Kidney (tissue), 14 donors: Measurements from ENCODE around the gene HOTAIR. TPM values are rescaled to one million over a fixed set of nuclear protein-coding genes. Genes with fewer than 3 reads are reported as not detected.
A peak's percentile ranks its signal among the peaks of the same experiment; 100 is the strongest.

Source experiments
- DNase-seq, 5 donors: peaks; one replicate each; pipeline ENCODE4 v3.0.0-alpha.2; 2013 to 2020
- FAIRE-seq: peaks from 2 replicates; lab custom pipeline; 2012; peaks lifted over from hg19 to GRCh38; lab: Jason Lieb, UNC
- H3K27ac ChIP-seq, 2 donors: one replicate each; pipeline ENCODE4 v1.7.0; 2013; ENCODE audit warnings: low read depth in 2 of 2, low read length in 2 of 2, inconsistent platforms in 1 of 2
- H3K27me3 ChIP-seq: one replicate; pipeline ENCODE4 v1.7.1; 2013; ENCODE audit warnings: low read length, inconsistent platforms; ENCODE audit not compliant: control insufficient read depth, insufficient read depth
- H3K36me3 ChIP-seq, 3 donors: one replicate each; pipeline versions ENCODE4 v1.7.0 to v1.7.1; 2013; ENCODE audit warnings: low read length in 3 of 3, control low read depth in 1 of 3, inconsistent platforms in 1 of 3; ENCODE audit not compliant: insufficient read depth in 3 of 3, control insufficient read depth in 2 of 3
- H3K4me1 ChIP-seq, 3 donors: one replicate each; pipeline versions ENCODE4 v1.7.0 to v1.7.1; 2013; ENCODE audit warnings: low read length in 3 of 3, inconsistent platforms in 1 of 3, low read depth in 1 of 3; ENCODE audit not compliant: control insufficient read depth in 2 of 3, insufficient read depth in 2 of 3
- H3K4me3 ChIP-seq, 3 donors: one replicate each; pipeline versions ENCODE4 v1.7.0 to v1.8.1; 2013; ENCODE audit warnings: low read length in 3 of 3, control low read depth in 1 of 3, inconsistent platforms in 1 of 3
- H3K9ac ChIP-seq, 3 donors: one replicate each; pipeline versions ENCODE4 v1.7.0 to v1.7.1; 2013; ENCODE audit warnings: low read length in 3 of 3, control low read depth in 1 of 3, inconsistent platforms in 1 of 3
- H3K9me3 ChIP-seq, 3 donors: one replicate each; pipeline versions ENCODE4 v1.7.0 to v1.7.1; 2013; ENCODE audit warnings: low read length in 3 of 3, control low read depth in 1 of 3, inconsistent platforms in 1 of 3; ENCODE audit not compliant: control insufficient read depth in 2 of 3, insufficient read depth in 1 of 3
- intact Hi-C: fragments of 100-400 bp; cut with DNase I; formaldehyde crosslinking; loops from one replicate; pipeline ENCODE4 v1.11.1; 2022
- polyA plus RNA-seq: library from polyadenylated mRNA; stranded (reverse); fragments of 350-450 nt; fragmentation: Illumina TruSeq; extraction: RNeasy Lipid Tissue Mini Kit (QIAGEN cat#74804); gene quantifications from one replicate; pipeline ENCODE4 v1.2.3, GENCODE V29; 2014; ENCODE audit warnings: low read depth, low replicate concordance; ENCODE audit not compliant: insufficient read depth
- total RNA-seq: library from RNA; stranded (reverse); fragmentation: NEBNext Ultra II Directional; extraction: Animal tissue kit (Norgen Biotek cat#: 25700); gene quantifications from one replicate; pipeline ENCODE4 v1.2.1, GENCODE V29; 2021
- TF ChIP-seq, protein P1 (sequence below): IDR thresholded peaks from 3 replicates; pipeline ENCODE4 v1.5.1; 2012; ENCODE audit warnings: mild to moderate bottlenecking, moderate library complexity, borderline replicate concordance; ENCODE audit not compliant: insufficient read depth; ENCODE audit errors: extremely low read depth
- donor health status: control.
- donor health status: control.
- donor health status: control.
- donor health status: control.
- donor health status: control.
- donor health status: DM: yes; HTN: yes; CAD: no.
- donor health status: Normal renal cell carcinoma (clear cell type).

HOTAIR gene
- total and polyA plus RNA-seq, 2 donors from 2014 or later, result 0.52 to 0.76 TPM

- no peaks in the 10 kb centered on the region for H3K9me3 ChIP-seq
- H3K4me1 ChIP-seq, result peaks cover 0 to 24% (median 18%) of the 10 kb centered on the region in 3 donors
- peak overlapping the region; percentile 67 to 88 (median 75) for H3K4me3 ChIP-seq
- intact Hi-C loops, result no loop called here
- H3K36me3 ChIP-seq, result no peaks in the 10 kb centered on the region
- H3K27me3 ChIP-seq, result peaks cover 3% of the 10 kb centered on the region
- FAIRE-seq, result no peak
- H3K9ac ChIP-seq, result peak overlapping the region; percentile 71 to 95 (median 91)
- TF ChIP-seq, protein P1, sequence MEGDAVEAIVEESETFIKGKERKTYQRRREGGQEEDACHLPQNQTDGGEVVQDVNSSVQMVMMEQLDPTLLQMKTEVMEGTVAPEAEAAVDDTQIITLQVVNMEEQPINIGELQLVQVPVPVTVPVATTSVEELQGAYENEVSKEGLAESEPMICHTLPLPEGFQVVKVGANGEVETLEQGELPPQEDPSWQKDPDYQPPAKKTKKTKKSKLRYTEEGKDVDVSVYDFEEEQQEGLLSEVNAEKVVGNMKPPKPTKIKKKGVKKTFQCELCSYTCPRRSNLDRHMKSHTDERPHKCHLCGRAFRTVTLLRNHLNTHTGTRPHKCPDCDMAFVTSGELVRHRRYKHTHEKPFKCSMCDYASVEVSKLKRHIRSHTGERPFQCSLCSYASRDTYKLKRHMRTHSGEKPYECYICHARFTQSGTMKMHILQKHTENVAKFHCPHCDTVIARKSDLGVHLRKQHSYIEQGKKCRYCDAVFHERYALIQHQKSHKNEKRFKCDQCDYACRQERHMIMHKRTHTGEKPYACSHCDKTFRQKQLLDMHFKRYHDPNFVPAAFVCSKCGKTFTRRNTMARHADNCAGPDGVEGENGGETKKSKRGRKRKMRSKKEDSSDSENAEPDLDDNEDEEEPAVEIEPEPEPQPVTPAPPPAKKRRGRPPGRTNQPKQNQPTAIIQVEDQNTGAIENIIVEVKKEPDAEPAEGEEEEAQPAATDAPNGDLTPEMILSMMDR, result no peak
- peak in 4 of 5 donors; percentile 60 to 80 (median 78) for DNase-seq
- H3K27ac ChIP-seq, result peak overlapping the region; percentile 87 to 93
Measured at GRCh38 chr12:53994264-53995001, 19.7 kb upstream of the HOTAIR start.

DNA sequence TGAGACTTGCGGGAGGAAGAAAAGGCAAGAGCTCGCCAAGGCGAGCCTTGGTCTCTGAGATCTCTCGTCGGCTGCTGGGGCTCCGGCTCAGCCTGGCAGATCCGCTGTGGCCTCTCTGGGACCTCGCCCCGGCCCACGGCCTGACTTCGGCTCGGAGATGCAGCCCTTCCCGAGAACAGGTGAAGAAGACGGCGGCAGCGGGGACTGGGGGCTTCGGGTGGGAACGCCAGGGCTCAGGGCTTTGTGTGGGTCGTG lies 19.2 kb upstream of the HOTAIR start:
- H3K9me3 ChIP-seq, result no peaks in the 10 kb centered on the region
- H3K27ac ChIP-seq, result peak overlapping the region; percentile 87 to 93
- DNase-seq (no peak), FAIRE-seq (no peak)
- no peaks in the 10 kb centered on the region for H3K36me3 ChIP-seq
- H3K4me3 ChIP-seq, result peak overlapping the region; percentile 67 to 88 (median 75)
- H3K9ac ChIP-seq, result peak overlapping the region; percentile 52 to 95 (median 59)
- H3K27me3 ChIP-seq, result peaks cover 3% of the 10 kb centered on the region
- intact Hi-C loops, result no loop called here
- peaks cover 0 to 25% (median 18%) of the 10 kb centered on the region in 3 donors for H3K4me1 ChIP-seq
- TF ChIP-seq, protein P1, result no peak

GRCh38 chr12:53993162-53994008 lies 18.6 kb upstream of the HOTAIR start:
- H3K9ac ChIP-seq, result peak overlapping the region; percentile 52 to 95 (median 59)
- TF ChIP-seq, protein P1, result no peak
- H3K27ac ChIP-seq, result peak overlapping the region; percentile 87 to 93
- intact Hi-C loops, result no loop called here
- DNase-seq (peak in 1 of 5 donors; percentile 73), FAIRE-seq (no peak)
- H3K4me1 ChIP-seq, result peaks cover 0 to 27% (median 21%) of the 10 kb centered on the region in 3 donors
- H3K27me3 ChIP-seq, result peaks cover 3% of the 10 kb centered on the region
- no peaks in the 10 kb centered on the region for H3K9me3 ChIP-seq
- H3K36me3 ChIP-seq, result no peaks in the 10 kb centered on the region
- H3K4me3 ChIP-seq, result peak overlapping the region; percentile 36 to 88 (median 58)
